ENCODE results near the gene IQUB.

Gene IQUB

DNA sequence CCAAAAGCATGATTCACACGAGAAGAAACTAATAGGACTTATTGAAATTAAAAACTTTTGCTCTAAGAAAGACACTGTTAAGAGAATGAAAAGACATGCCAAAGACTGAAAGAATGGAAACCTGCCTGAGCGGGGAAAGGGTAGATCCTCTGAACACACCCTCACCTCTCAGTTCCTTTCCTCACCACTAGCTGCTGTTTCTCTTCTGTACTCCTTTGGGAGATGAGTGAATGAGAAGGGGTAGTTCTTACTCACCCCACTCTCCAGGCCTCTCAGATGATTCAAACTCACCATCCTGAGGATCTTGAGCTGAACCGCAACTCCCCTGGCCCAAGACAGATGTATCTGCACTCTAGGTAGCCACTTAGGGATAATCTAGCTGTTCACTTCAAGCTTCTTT is 41.9 kb downstream of the IQUB start:
- Histone ChIP-seq H3K27me3 (ENCODE audit: insufficient read depth, poor library complexity, severe bottlenecking) (no peaks in the 10 kb centered on the region), H3K27ac (replicated peaks) (no peak overlapping the region), H3K4me3 (replicated peaks; ENCODE audit: insufficient read depth, low read length) (no peak overlapping the region)
- DNase-seq (ENCODE audit: low read depth in 1 of 2, low spot score in 1 of 2): no peak
- TF ChIP-seq SPI1 (IDR thresholded peaks at IDR 0.05; ENCODE audit: borderline replicate concordance, low read depth) (no peak), REST (IDR thresholded peaks at IDR 0.05; ENCODE audit: insufficient replicate concordance, low read depth) (no peak), POLR2AphosphoS5 (IDR thresholded peaks at IDR 0.05; ENCODE audit: low read depth) (no peak), CTCF (IDR thresholded peaks at IDR 0.05; ENCODE audit: insufficient read depth, low read length) (no peak), GABPA (IDR thresholded peaks at IDR 0.05; ENCODE audit: low read depth) (no peak)

GRCh38 chr7:123485721-123486120 is 48.7 kb downstream of the IQUB start:
- no peak overlapping the region for H3K27ac ChIP-seq (replicated peaks)
- H3K27me3 ChIP-seq (ENCODE audit: insufficient read depth, poor library complexity, severe bottlenecking): no peaks in the 10 kb centered on the region
- H3K4me3 ChIP-seq (replicated peaks; ENCODE audit: insufficient read depth, low read length): no peak overlapping the region
- TF ChIP-seq CTCF (IDR thresholded peaks at IDR 0.05; ENCODE audit: insufficient read depth, low read length): no peak
- TF ChIP-seq SPI1 (IDR thresholded peaks at IDR 0.05; ENCODE audit: borderline replicate concordance, low read depth): no peak
- no peak for TF ChIP-seq REST (IDR thresholded peaks at IDR 0.05; ENCODE audit: insufficient replicate concordance, low read depth)
- TF ChIP-seq GABPA (IDR thresholded peaks at IDR 0.05; ENCODE audit: low read depth): no peak
- no peak for TF ChIP-seq POLR2AphosphoS5 (IDR thresholded peaks at IDR 0.05; ENCODE audit: low read depth)
- no peak for DNase-seq (ENCODE audit: low read depth in 1 of 2, low spot score in 1 of 2)

- Histone ChIP-seq H3K27me3 (ENCODE audit: insufficient read depth, poor library complexity, severe bottlenecking) (no peaks in the 10 kb centered on the region), H3K27ac (replicated peaks) (no peak overlapping the region), H3K4me3 (replicated peaks; ENCODE audit: insufficient read depth, low read length) (no peak overlapping the region)
- no peak for DNase-seq (ENCODE audit: low read depth in 1 of 2, low spot score in 1 of 2)
- no peak for TF ChIP-seq POLR2AphosphoS5 (IDR thresholded peaks at IDR 0.05; ENCODE audit: low read depth)
- no peak for TF ChIP-seq REST (IDR thresholded peaks at IDR 0.05; ENCODE audit: insufficient replicate concordance, low read depth)
- no peak for TF ChIP-seq GABPA (IDR thresholded peaks at IDR 0.05; ENCODE audit: low read depth)
- TF ChIP-seq CTCF (IDR thresholded peaks at IDR 0.05; ENCODE audit: insufficient read depth, low read length): no peak
- TF ChIP-seq SPI1 (IDR thresholded peaks at IDR 0.05; ENCODE audit: borderline replicate concordance, low read depth): no peak
Measured at GRCh38 chr7:123485187-123485586, 49.2 kb downstream of the IQUB start.

Data from HL-60 (cell line).